ENCODE data around the gene TMEM254.

TMEM254 gene

DNA sequence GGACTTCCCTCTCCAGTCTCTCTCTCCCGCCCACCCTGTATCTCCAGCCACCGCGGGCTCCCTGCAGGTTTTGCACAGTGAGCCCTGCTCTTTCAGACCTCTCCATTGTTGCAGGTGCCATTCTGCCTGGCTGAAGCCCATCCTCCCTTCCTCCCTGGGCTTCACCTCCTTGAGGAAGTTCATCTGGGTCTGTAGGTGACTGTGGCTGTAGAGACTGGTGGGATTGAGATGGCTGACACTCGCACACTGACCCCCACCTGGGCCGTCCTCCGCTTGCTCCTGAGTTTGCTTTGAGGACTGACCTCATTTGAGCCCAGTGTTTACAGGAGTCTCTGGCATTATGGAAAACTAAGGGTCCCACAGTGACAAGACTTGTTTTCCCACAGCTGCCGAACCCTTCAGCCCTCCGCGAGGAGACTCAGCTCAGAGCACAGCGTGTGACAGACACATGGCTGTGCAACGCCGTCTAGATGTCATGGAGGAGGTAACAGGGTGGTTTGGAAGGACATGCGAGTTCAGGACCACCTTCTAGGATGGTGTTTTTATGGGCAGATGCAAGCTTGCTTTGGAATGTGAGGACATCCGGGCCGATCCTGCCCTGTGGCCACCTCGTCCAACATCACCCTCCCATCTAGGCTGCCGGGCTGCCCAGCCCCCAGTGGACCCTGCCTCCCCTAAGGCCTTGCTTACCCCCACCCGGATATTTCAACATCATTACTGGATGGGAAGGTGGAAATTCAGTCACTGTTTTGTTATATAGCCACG, 63.4 kb downstream of the TMEM254 start:
- TF ChIP-seq, protein P1, sequence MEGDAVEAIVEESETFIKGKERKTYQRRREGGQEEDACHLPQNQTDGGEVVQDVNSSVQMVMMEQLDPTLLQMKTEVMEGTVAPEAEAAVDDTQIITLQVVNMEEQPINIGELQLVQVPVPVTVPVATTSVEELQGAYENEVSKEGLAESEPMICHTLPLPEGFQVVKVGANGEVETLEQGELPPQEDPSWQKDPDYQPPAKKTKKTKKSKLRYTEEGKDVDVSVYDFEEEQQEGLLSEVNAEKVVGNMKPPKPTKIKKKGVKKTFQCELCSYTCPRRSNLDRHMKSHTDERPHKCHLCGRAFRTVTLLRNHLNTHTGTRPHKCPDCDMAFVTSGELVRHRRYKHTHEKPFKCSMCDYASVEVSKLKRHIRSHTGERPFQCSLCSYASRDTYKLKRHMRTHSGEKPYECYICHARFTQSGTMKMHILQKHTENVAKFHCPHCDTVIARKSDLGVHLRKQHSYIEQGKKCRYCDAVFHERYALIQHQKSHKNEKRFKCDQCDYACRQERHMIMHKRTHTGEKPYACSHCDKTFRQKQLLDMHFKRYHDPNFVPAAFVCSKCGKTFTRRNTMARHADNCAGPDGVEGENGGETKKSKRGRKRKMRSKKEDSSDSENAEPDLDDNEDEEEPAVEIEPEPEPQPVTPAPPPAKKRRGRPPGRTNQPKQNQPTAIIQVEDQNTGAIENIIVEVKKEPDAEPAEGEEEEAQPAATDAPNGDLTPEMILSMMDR (IDR thresholded peaks at IDR 0.05; ENCODE audit: low read depth, low read length), result no peak
- no peak overlapping the region for H3K4me3 ChIP-seq (ENCODE audit: low read depth, low read length)

Measured in WI38 (cell line).